AML-193 (cell line): Measurements from ENCODE around the gene BTRC.
"Not testable (repeated sequence)": the region's sequence is repeated elsewhere in the genome, so short reads cannot be mapped to it uniquely, and the experiment has no call there.

ENCODE experiments used
- DNase-seq, 2 experiments: peaks; one replicate each; lab custom pipeline; 2025; lab: John Stamatoyannopoulos, UW

Gene BTRC

GRCh38 chr10:101386659-101387259 lies 32.8 kb downstream of the BTRC start:
- no peak for DNase-seq

DNA sequence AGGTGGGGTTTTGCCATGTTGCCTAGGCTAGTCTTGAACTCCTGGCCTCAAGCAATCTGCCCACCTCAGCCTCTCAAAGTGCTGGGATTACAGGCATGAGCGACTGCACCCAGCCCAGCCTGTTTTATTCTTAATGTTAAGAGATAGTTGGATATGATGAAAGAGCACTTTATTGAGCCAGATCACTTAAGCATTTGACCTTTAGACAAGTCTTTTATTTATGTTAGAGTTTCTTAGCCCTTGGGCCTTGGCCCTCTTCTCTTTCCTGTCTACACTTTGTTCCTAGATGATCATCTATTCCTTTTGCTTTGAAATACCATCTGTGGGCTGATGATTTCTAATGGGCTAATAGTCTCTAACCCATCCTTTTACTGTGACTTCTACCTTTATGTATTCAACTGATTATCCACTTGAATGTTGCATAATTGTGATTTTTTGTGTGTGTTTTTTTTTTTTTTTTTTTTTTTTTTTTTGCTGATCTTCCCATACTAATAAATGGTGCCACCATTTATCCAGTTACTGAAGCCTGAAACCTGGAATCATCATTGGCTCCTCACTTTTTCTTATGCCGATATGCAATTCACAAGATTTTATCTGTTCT lies 34.8 kb downstream of the BTRC start:
- no peak for DNase-seq

DNA sequence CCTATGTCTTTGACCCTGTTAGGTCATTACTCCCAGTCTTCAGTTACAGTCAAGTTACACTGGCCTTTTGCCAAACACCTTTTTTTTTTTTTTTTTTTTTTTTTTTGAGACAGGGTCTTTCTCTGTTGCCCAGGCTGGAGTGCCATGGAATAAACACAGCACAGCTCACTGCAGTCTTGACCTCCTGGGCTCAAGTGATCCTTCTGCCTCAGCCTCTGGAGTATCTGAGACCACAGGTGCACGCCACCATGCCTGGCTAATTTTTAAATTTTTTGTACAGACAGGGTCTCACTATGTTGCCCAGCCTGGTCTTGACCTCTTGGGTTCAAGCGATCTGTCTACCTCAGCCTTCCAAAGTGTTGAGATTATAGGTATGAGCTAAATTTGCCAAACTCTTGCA lies 35.6 kb downstream of the BTRC start:
- DNase-seq: not testable (repeated sequence)

DNA sequence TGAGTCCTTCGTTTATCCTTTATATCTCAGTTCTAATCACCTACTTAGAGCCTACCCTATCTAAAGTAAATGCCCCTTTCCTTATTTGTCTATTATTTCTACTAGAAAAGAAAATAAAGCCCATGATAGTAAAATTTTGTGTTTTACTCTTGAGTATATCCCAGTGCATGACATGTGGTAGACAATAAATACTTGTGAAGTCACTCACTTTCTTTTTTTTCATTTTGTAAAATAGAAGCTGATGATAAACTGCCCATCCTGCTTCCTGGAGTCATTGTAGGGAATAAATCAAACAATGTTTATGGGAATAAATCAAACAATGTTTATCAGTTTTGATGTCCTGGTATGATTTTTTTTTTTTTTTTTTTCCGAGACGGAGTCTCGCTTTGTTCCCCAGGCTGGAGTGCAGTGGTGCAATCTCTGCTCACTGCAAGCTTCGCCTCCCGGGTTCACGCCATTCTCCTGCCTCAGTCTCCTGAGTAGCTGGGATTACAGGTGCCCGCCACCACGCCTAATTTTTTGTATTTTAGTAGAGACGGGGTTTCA lies 36.1 kb downstream of the BTRC start:
- no peak for DNase-seq

DNA sequence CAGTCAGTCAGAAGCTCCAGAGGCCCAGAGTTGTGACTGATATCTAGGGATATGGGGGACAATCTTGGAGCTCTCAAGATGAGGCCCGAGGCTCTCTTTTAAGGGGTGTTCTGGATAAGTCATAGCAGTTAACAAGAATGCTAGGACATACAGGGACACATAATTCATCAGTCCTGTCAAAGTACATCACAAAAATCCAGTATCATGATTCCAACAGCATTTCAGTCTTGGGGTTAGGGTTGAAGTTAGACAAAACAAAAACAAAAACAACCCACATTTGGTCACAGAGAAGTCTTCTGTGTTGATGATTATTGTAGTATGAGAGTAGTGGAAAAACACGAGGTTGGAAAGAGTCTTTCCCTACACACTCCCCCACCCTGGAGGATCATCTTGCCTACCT lies 39.4 kb downstream of the BTRC start:
- DNase-seq: no peak

GRCh38 chr10:101394524-101395133 lies 40.7 kb downstream of the BTRC start:
- no peak for DNase-seq

DNA sequence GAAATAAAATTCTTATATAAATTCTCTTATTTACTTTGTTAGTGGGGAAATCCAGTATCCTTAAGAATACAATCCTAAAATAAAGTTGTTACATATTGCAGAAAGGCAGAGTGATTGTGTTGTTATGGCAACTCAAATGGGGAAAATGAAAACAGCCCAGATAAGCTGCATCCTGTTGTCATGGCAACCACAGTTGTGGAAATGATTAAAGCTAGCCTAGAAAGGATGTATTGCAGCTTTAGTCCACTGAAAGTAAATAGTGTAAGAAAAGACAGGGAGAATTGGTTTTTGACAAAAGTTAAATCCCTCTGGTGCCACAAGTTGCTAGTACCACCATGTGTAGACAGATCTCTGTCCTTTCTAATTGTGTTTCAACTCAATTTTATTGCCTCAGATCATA lies 43.2 kb downstream of the BTRC start:
- DNase-seq: no peak

GRCh38 chr10:101400585-101400984 lies 46.6 kb downstream of the BTRC start:
- DNase-seq: no peak

DNA sequence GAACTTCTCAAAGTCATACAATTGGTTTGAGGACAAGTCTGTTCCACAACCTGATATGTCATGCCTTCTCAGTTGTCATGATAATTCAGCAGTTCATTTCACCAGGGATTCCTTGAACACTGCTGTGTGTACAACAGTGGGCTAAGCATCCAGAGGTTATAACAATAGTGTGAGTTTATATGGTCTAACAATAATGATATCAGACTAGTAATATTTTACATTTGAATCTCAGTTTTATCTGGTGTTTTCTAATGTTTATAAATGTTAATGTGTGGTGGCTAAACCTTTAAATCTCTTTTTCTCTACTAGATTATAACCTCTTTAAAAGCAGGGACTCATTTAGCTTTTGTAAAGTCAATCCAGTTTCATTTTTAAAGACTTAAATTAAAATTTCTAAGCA lies 48.7 kb downstream of the BTRC start:
- DNase-seq: no peak

- no peak for DNase-seq
Observed at GRCh38 chr10:101403161-101403560, 49.2 kb downstream of the BTRC start.

- no peak for DNase-seq
Observed at GRCh38 chr10:101405001-101405400, 51.0 kb downstream of the BTRC start.

DNA sequence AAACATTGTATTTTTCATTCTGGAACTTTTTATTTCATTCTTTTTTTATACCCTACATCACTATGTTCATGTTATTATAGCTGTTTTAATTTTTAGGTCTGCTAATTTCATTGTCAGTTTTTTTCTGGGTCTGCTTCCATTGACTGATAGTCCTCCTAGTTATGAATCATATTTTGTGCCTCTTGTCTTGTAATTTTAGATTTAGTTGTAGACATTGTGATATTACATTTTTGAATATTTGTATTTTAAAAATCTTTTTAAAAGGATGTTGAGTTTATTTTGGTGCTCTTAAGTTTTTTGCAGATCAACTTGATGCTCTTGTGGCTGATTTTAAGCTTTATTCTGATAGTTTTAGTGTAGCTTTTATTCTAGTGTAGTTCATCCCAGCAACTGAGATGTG lies 57.6 kb downstream of the BTRC start:
- no peak for DNase-seq

DNA sequence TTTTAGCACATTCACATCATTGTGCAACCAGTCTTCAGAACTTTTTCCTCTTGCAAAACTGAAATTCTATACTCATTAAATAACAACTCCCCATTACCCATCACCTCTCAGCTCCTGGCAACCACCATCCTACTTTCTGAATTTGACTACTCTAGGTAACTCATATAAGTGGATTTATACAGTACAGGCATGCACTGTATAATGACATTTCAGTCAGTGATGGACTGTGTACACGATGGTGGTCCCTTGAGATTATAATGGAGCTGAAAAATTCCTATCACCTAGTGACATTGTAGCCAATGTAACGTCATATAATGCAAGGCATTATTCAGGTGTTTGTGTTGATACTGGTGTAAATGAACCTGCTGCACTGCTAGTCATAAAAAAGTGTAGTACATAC lies 60.1 kb downstream of the BTRC start:
- DNase-seq: no peak

DNA sequence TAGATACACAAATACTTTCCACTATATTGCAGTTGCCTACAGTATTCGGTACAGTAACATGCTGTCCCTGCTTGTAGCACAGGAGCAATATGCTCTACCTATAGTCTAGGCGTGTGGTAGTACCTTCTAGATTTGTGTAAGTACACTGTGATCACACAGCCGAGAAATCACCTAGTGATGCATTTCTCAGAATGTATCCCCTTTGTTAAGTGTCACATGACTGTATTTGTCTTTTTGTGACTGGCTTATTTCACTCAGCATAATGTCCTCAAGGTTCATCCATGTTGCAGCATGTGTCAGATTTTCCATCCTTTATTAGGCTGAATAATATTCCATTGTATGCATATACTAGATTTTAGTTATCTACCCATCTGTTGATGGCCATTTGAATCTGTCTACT lies 61.9 kb downstream of the BTRC start:
- no peak for DNase-seq

GRCh38 chr10:101421967-101422366 lies 68.0 kb downstream of the BTRC start:
- not testable (repeated sequence) for DNase-seq

- no peak for DNase-seq
Observed at GRCh38 chr10:101425535-101425934, 71.6 kb downstream of the BTRC start.

- no peak for DNase-seq
Observed at GRCh38 chr10:101428036-101428435, 74.1 kb downstream of the BTRC start.

- no peak for DNase-seq
Observed at GRCh38 chr10:101429423-101429822, 75.5 kb downstream of the BTRC start.

- DNase-seq: no peak
Observed at GRCh38 chr10:101436302-101436701, 82.3 kb downstream of the BTRC start.

DNA sequence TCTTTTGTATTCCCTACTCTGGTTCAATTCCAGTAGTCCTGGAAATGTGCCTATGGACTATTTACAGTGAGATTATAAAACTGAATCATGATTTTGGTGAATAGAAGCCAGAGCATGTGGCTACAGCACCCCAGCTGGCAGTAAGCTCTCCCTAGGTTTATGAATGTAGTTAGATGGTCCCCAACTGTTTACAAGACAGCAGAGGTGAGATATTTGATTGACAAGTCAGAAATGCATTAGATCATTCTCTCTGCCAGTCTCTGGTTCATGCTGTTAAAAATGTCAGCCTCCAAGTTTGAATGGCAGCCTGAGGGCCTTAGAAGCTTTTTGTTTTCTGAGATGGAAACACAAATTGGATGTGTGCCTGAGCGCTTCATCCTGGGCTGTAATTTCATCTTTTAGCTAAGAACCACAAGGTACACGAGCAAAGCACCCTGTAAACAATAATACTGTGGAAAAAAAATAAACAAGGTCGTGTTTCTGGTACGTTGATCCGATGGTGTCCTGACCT lies 85.0 kb downstream of the BTRC start:
- DNase-seq: no peak

GRCh38 chr10:101441541-101442455 lies 87.8 kb downstream of the BTRC start:
- DNase-seq: peak; percentile 75 to 77

DNA sequence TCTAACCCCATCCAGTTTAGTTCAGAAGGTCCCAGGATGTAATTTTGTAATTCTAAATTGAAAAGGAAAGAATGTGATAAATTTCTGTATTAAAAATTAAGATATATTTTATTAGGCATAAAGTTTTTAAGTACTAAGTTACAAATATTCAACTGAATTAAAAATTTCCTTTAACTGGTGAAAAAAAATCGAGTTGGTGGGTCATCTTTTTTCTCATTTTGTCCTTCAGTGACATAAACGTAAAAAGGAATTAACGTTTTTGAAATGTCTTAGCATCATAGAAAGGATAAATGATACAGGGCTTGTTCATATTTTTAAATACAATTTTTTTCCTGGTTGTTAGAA lies 88.5 kb downstream of the BTRC start:
- DNase-seq: no peak
